Upper lobe of right lung (tissue), 1 donor: ENCODE measurements around the gene CNTN1. TPM values are rescaled to one million over a fixed set of nuclear protein-coding genes. Genes with fewer than 3 reads are reported as not detected.

ENCODE experiments used
- ATAC-seq: fragments of 200-7000 bp; cut with Tn5 transposase; one replicate; pipeline ENCODE4 v1.9.1; 2020; ENCODE audit warnings: mild to moderate bottlenecking, moderate library complexity
- DNase-seq: peaks from one replicate; pipeline ENCODE4 v3.0.0-alpha.2; 2020
- H3K27ac ChIP-seq: fragments of 200-600 bp; one replicate; pipeline ENCODE4 v1.8.0; 2022
- H3K27me3 ChIP-seq: fragments of 200-600 bp; one replicate; pipeline ENCODE4 v1.8.0; 2022; ENCODE audit warnings: mild to moderate bottlenecking
- H3K36me3 ChIP-seq: fragments of 200-600 bp; one replicate; pipeline ENCODE4 v1.8.0; 2022
- H3K4me1 ChIP-seq: fragments of 200-600 bp; one replicate; pipeline ENCODE4 v1.8.0; 2022
- H3K4me3 ChIP-seq: fragments of 200-600 bp; one replicate; pipeline ENCODE4 v1.8.0; 2022; ENCODE audit warnings: mild to moderate bottlenecking
- H3K9me3 ChIP-seq: fragments of 200-600 bp; one replicate; pipeline ENCODE4 v1.8.0; 2022
- intact Hi-C: fragments of 100-400 bp; cut with DNase I; formaldehyde crosslinking; loops from one replicate; pipeline ENCODE4 v1.11.0; 2022
- total RNA-seq: library from RNA; stranded (reverse); fragmentation: NEBNext Ultra II Directional; extraction: Animal tissue kit (Norgen Biotek cat#: 25700); gene quantifications from one replicate; pipeline ENCODE4 v1.2.1, GENCODE V29; 2021
- TF ChIP-seq, protein P1 (sequence below): fragments of 200-600 bp; IDR thresholded peaks from one replicate; pipeline ENCODE4 v1.8.0; 2022; ENCODE audit warnings: antibody characterized with exemption
- donor health status: DM: no; HTN: yes; CAD: no; lungs with severe emphysema.

CNTN1 gene
- total RNA-seq, 1 donor from 2014 or later: 15.1 TPM

DNA sequence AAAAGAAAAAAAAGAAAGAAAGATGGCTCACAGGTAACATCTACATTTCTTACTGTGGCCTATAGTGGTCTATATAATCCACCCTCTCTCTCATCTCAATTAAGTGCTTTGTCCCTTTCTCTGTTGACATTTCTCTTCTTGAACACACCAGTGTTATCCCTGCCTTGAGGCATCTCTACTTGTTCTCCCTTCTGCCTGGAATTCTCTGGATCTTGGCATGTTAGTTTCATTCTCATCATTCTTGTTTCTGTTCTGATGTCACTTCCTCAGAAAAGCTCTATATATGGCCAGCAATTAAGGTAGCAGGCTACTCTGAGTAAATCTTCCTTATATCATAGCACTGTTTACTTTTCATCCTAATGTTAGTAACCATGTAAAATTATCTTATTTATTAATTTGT lies 340.1 kb downstream of the CNTN1 start:
- ATAC-seq: no peak

DNA sequence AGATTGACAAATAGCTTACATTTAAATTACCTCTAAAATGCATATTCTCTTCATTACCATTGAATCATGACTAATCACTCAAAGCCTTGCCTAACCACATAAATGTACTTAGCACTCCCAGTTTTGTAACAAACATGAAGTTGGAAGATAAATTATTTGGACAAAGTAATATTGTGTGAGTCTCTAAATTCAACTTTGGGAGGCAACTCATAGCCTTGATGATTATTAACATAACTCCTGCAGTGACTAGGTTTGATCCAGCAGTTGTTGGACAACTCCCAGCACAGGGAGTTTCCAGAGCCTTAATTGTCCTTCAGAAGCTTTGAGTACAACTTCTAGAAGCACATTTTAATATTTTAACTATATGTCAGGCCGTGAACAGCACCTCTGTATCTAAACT lies 342.4 kb downstream of the CNTN1 start:
- DNase-seq: no peak
- H3K9me3 ChIP-seq: no peaks in the 10 kb centered on the region

More for the DNA sequence above, 340.1 kb downstream of the CNTN1 start:
- Histone ChIP-seq H3K27ac (no peak overlapping the region), H3K4me1 (no peaks in the 10 kb centered on the region), H3K36me3 (no peaks in the 10 kb centered on the region), H3K27me3 (no peaks in the 10 kb centered on the region), H3K4me3 (no peak overlapping the region), H3K9me3 (no peaks in the 10 kb centered on the region)
- intact Hi-C loops: no loop called here
- DNase-seq: no peak
- TF ChIP-seq, protein P1, sequence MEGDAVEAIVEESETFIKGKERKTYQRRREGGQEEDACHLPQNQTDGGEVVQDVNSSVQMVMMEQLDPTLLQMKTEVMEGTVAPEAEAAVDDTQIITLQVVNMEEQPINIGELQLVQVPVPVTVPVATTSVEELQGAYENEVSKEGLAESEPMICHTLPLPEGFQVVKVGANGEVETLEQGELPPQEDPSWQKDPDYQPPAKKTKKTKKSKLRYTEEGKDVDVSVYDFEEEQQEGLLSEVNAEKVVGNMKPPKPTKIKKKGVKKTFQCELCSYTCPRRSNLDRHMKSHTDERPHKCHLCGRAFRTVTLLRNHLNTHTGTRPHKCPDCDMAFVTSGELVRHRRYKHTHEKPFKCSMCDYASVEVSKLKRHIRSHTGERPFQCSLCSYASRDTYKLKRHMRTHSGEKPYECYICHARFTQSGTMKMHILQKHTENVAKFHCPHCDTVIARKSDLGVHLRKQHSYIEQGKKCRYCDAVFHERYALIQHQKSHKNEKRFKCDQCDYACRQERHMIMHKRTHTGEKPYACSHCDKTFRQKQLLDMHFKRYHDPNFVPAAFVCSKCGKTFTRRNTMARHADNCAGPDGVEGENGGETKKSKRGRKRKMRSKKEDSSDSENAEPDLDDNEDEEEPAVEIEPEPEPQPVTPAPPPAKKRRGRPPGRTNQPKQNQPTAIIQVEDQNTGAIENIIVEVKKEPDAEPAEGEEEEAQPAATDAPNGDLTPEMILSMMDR: no peak

DNA sequence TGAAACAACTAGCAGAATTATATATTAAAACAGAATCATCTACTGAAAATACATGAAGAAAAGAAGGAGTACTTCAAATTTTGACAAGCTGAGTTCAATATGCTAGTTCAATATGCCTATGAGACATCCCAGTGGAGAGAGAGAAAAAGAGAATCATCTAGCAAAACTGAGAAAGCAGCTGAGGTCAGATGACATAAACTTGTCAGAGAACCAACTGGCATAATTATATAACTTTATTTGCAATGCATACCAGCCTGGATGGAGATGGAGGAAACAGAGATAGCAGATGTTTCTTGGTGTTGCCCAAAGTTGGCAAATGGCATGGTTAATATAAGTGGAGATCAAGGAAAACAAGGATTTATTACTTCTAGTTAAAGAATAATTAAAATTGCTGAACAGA lies 347.2 kb downstream of the CNTN1 start:
- H3K36me3 ChIP-seq: no peaks in the 10 kb centered on the region
- no peaks in the 10 kb centered on the region for H3K9me3 ChIP-seq
- TF ChIP-seq, protein P1: no peak
- H3K27ac ChIP-seq: no peak overlapping the region
- no peak for DNase-seq
- H3K27me3 ChIP-seq: no peaks in the 10 kb centered on the region
- ATAC-seq: no peak
- intact Hi-C loops: no loop called here
- no peaks in the 10 kb centered on the region for H3K4me1 ChIP-seq
- H3K4me3 ChIP-seq: no peak overlapping the region

More for the DNA sequence above, 342.4 kb downstream of the CNTN1 start:
- Histone ChIP-seq H3K36me3 (no peaks in the 10 kb centered on the region), H3K27me3 (no peaks in the 10 kb centered on the region), H3K27ac (no peak overlapping the region), H3K4me1 (no peaks in the 10 kb centered on the region), H3K4me3 (no peak overlapping the region)
- intact Hi-C loops: no loop called here
- no peak for ATAC-seq
- TF ChIP-seq, protein P1: no peak

DNA sequence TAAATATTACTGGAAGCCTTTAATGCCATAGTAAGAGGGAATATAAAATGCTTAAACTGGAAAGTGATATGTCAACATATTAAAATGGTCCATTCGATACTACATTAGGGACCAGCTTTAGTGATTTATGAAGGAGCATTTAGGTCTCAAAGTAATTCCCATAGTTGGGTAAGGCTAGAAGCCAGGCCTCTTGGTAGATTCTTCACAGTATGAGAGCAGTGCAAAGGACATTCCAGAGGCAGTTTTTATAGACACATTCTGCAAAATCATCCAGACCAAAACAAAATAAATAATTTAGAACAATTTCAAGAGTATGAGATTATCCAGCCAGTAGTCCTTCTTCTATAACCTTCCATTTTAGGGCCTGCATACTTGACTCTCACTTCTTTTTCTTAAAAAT lies 353.3 kb downstream of the CNTN1 start:
- TF ChIP-seq, protein P1: no peak
- DNase-seq (no peak), ATAC-seq (no peak)
- H3K4me1 ChIP-seq: no peaks in the 10 kb centered on the region
- H3K27me3 ChIP-seq: no peaks in the 10 kb centered on the region
- H3K9me3 ChIP-seq: no peaks in the 10 kb centered on the region
- H3K36me3 ChIP-seq: no peaks in the 10 kb centered on the region
- intact Hi-C loops: no loop called here
- no peak overlapping the region for H3K4me3 ChIP-seq
- no peak overlapping the region for H3K27ac ChIP-seq

DNA sequence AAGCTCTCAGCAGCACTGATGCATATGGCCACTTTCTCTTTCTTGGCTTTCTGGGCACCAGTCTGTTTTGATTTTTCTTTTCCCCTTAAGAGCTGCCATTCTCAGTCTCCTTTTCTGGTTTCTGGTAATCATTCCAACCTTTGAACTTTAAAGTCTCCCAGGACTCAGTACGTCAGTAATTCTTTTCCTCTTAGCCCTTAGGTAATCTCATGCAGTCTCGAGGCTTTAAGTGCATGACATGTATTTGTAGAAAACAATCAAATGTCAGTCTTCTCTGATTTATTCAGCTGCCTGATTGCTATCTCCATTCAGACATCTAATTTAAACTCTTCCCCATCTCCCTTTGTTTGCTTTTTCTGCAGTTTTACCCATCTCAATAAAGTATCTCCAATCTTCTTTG lies 356.8 kb downstream of the CNTN1 start:
- intact Hi-C loops: no loop called here
- ATAC-seq: no peak

More for the DNA sequence above, 356.8 kb downstream of the CNTN1 start:
- Histone ChIP-seq H3K4me3 (no peak overlapping the region), H3K36me3 (no peaks in the 10 kb centered on the region), H3K27ac (no peak overlapping the region), H3K27me3 (no peaks in the 10 kb centered on the region), H3K4me1 (no peaks in the 10 kb centered on the region), H3K9me3 (no peaks in the 10 kb centered on the region)
- DNase-seq: no peak
- TF ChIP-seq, protein P1: no peak
